ENCODE data around the gene LNX2.

- TF ChIP-seq ZNF274 (IDR thresholded peaks at IDR 0.05; ENCODE audit: low read depth, low read length) (no peak), YY1 (IDR thresholded peaks at IDR 0.05; ENCODE audit: insufficient read depth, insufficient read length) (no peak)
Observed at GRCh38 chr13:27661017-27661416, 40.7 kb upstream of the LNX2 start.
